Caco-2 (cell line): ENCODE results near the gene GBA2. TPM values are rescaled to one million over a fixed set of nuclear protein-coding genes. Genes with fewer than 3 reads are reported as not detected.
A peak's percentile ranks its signal among the peaks of the same experiment; 100 is the strongest.

Experiments
- BruUV-seq: library from RNA; stranded (reverse); fragments of 400-500 nt; replicated peaks from 2 replicates; lab custom pipeline; 2021; lab: Mats Ljungman, UMichigan
- CTCF ChIA-PET: fragments of 300-600 bp; sonication (Branson Sonifier 250); formaldehyde crosslinking; loops from one replicate; lab custom pipeline; 2022; ENCODE audit warnings: antibody characterized with exemption; lab: Charles Lee
- POLR2A ChIA-PET: fragments of 300-600 bp; sonication (Branson Sonifier 250); formaldehyde crosslinking; loops from one replicate; lab custom pipeline; 2022; ENCODE audit warnings: antibody characterized with exemption; lab: Charles Lee
- DNase-seq, 2 experiments: peaks; one replicate each; pipeline versions ENCODE4 v3.0.0 to v3.0.0-alpha.2; 2020 to 2022
- H3K27me3 ChIP-seq: replicated peaks from 2 replicates; pipeline ENCODE4 v1.6.0; 2011; ENCODE audit warnings: low read length; ENCODE audit not compliant: control insufficient read depth, insufficient read depth
- H3K36me3 ChIP-seq: 2 replicates; pipeline ENCODE4 v1.5.1; 2011; ENCODE audit warnings: low read length; ENCODE audit not compliant: control insufficient read depth, insufficient read depth
- H3K4me1 ChIP-seq: fragments of 250-450 bp; sonication (Bioruptor Pico); 2 replicates; pipeline ENCODE4 v1.5.1; 2020; ENCODE audit warnings: mild to moderate bottlenecking
- H3K4me3 ChIP-seq: 2 replicates; pipeline ENCODE4 v1.5.1; 2011; ENCODE audit warnings: low read depth, mild to moderate bottlenecking, control low read depth, low read length
- H3K9me3 ChIP-seq: fragments of 250-450 bp; sonication (Bioruptor Pico); 2 replicates; pipeline ENCODE4 v1.5.1; 2020; ENCODE audit warnings: mild to moderate bottlenecking, moderate library complexity
- H3K27ac Mint-ChIP-seq: one replicate; pipeline ENCODE4 v1.8.0; 2022; ENCODE audit warnings: mixed read lengths; ENCODE audit not compliant: unreplicated experiment
- H3K27me3 Mint-ChIP-seq: one replicate; pipeline ENCODE4 v1.8.0; 2022; ENCODE audit warnings: mixed read lengths; ENCODE audit not compliant: insufficient read depth, unreplicated experiment
- H3K36me3 Mint-ChIP-seq: one replicate; pipeline ENCODE4 v1.8.0; 2022; ENCODE audit warnings: mild to moderate bottlenecking, mixed read lengths; ENCODE audit not compliant: insufficient read depth, unreplicated experiment
- H3K4me1 Mint-ChIP-seq: one replicate; pipeline ENCODE4 v1.8.0; 2022; ENCODE audit warnings: low read depth, mixed read lengths; ENCODE audit not compliant: unreplicated experiment
- H3K4me3 Mint-ChIP-seq: one replicate; pipeline ENCODE4 v1.8.0; 2022; ENCODE audit warnings: mild to moderate bottlenecking, moderate library complexity, mixed read lengths; ENCODE audit not compliant: unreplicated experiment
- H3K9me3 Mint-ChIP-seq: one replicate; pipeline ENCODE4 v1.8.0; 2022; ENCODE audit warnings: mixed read lengths; ENCODE audit not compliant: unreplicated experiment
- CTCF ChIP-seq, 2 experiments: fragments of 200-600 bp in 1 of 2; IDR thresholded peaks; 1 replicate in 1 of 2; 2 replicates in 1 of 2; pipeline versions ENCODE4 v1.5.1 to v1.8.0; 2011 to 2022; ENCODE audit warnings: antibody characterized with exemption in 1 of 2, control low read depth in 1 of 2, inconsistent platforms in 1 of 2, low read depth in 1 of 2, low read length in 1 of 2, mild to moderate bottlenecking in 1 of 2, moderate library complexity in 1 of 2; ENCODE audit not compliant: insufficient read depth in 1 of 2, severe bottlenecking in 1 of 2, unreplicated experiment in 1 of 2
- intact Hi-C: fragments of 100-400 bp; cut with micrococcal nuclease; formaldehyde crosslinking; loops from one replicate; pipeline ENCODE4 v1.10.0; 2022; ENCODE audit not compliant: unreplicated experiment
- total RNA-seq: library from RNA; stranded (reverse); gene quantifications from 2 replicates; pipeline ENCODE4 v1.2.3, GENCODE V29; 2022

The GBA2 gene
- total RNA-seq, 1 experiment from 2014 or later = 108 TPM

GRCh38 chr9:35723908-35724307, 25.1 kb downstream of the GBA2 start:
- Histone ChIP-seq H3K9me3 (no peaks in the 10 kb centered on the region), H3K36me3 (peaks cover 8% of the 10 kb centered on the region), H3K4me1 (peaks cover 28% of the 10 kb centered on the region), H3K4me3 (no peak overlapping the region), H3K27me3 (no peaks in the 10 kb centered on the region)
- Mint-ChIP-seq H3K4me3 (no peak overlapping the region), H3K4me1 (no peaks in the 10 kb centered on the region), H3K36me3 (peaks cover 72% of the 10 kb centered on the region), H3K27ac (no peak overlapping the region), H3K9me3 (no peaks in the 10 kb centered on the region), H3K27me3 (no peaks in the 10 kb centered on the region)
- DNase-seq = no peak
- intact Hi-C loops = no loop called here
- ChIA-PET CTCF (no interaction called here), POLR2A (no interaction called here)
- BruUV-seq = no TSS peak
- TF ChIP-seq CTCF (IDR thresholded peaks at IDR 0.05; ENCODE audit: insufficient read depth in 1 of 2, low read depth in 1 of 2, low read length in 1 of 2, severe bottlenecking in 1 of 2, unreplicated experiment in 1 of 2) = no peak

GRCh38 chr9:35723426-35723825, 25.6 kb downstream of the GBA2 start:
- Mint-ChIP-seq H3K36me3 (peaks cover 77% of the 10 kb centered on the region), H3K27ac (no peak overlapping the region), H3K4me1 (no peaks in the 10 kb centered on the region), H3K27me3 (no peaks in the 10 kb centered on the region), H3K9me3 (no peaks in the 10 kb centered on the region), H3K4me3 (no peak overlapping the region)
- intact Hi-C loops = no loop called here
- H3K27me3 ChIP-seq = no peaks in the 10 kb centered on the region
- CTCF ChIA-PET = no interaction called here
- TF ChIP-seq CTCF (IDR thresholded peaks at IDR 0.05; ENCODE audit: insufficient read depth in 1 of 2, low read depth in 1 of 2, low read length in 1 of 2, severe bottlenecking in 1 of 2, unreplicated experiment in 1 of 2) = no peak
- peaks cover 10% of the 10 kb centered on the region for H3K36me3 ChIP-seq
- POLR2A ChIA-PET = interaction anchor here (0.7 kb wide), 1 partner anchor 59 kb away, joined by 4 read pairs; no protein-coding TSS in a partner anchor
- no peak overlapping the region for H3K4me3 ChIP-seq
- H3K4me1 ChIP-seq = peaks cover 23% of the 10 kb centered on the region
- DNase-seq = no peak
- H3K9me3 ChIP-seq = no peaks in the 10 kb centered on the region
- BruUV-seq = no TSS peak

GRCh38 chr9:35719546-35719945, 29.5 kb downstream of the GBA2 start:
- CTCF ChIA-PET = no interaction called here
- no peaks in the 10 kb centered on the region for H3K27me3 ChIP-seq
- Mint-ChIP-seq H3K4me1 (no peaks in the 10 kb centered on the region), H3K27me3 (no peaks in the 10 kb centered on the region), H3K4me3 (no peak overlapping the region), H3K9me3 (no peaks in the 10 kb centered on the region), H3K36me3 (peaks cover 80% of the 10 kb centered on the region), H3K27ac (no peak overlapping the region)
- H3K9me3 ChIP-seq = no peaks in the 10 kb centered on the region
- peaks cover 12% of the 10 kb centered on the region for H3K36me3 ChIP-seq
- intact Hi-C loops = no loop called here
- H3K4me3 ChIP-seq = no peak overlapping the region
- TSS peak; percentile 18 for BruUV-seq
- DNase-seq = no peak
- TF ChIP-seq CTCF (IDR thresholded peaks at IDR 0.05; ENCODE audit: insufficient read depth in 1 of 2, low read depth in 1 of 2, low read length in 1 of 2, severe bottlenecking in 1 of 2, unreplicated experiment in 1 of 2) = no peak
- POLR2A ChIA-PET = no interaction called here
- H3K4me1 ChIP-seq = no peaks in the 10 kb centered on the region
